Measurements from ENCODE around the gene BEST2. TPM values are rescaled to one million over a fixed set of nuclear protein-coding genes. Genes with fewer than 3 reads are reported as not detected.
A peak's percentile ranks its signal among the peaks of the same experiment; 100 is the strongest.
"Not testable (repeated sequence)": the region's sequence is repeated elsewhere in the genome, so short reads cannot be mapped to it uniquely, and the experiment has no call there.

The BEST2 gene
- total RNA-seq, 2 donors from 2014 or later = not detected

GRCh38 chr19:12796146-12797071 is 44.8 kb downstream of the BEST2 start:
- Histone ChIP-seq H3K36me3 (no peaks in the 10 kb centered on the region), H3K4me1 (ENCODE audit: control insufficient read depth in 1 of 2, low read depth in 2 of 2) (peaks cover 5 to 35% of the 10 kb centered on the region in 2 donors), H3K9me3 (no peaks in the 10 kb centered on the region), H3K4me3 (peak overlapping the region; percentile 17), H3K27me3 (replicated peaks; ENCODE audit: insufficient read depth) (no peaks in the 10 kb centered on the region), H3K27ac (peak overlapping the region; percentile 51 to 66)
- ATAC-seq (ENCODE audit: insufficient number of reproducible peaks, low FRiP score, low read depth) (no peak), DNase-seq (ENCODE audit: low spot score) (no peak)
- peak; percentile 95 for TF ChIP-seq CTCF (IDR thresholded peaks at IDR 0.05)

- Histone ChIP-seq H3K36me3 (no peaks in the 10 kb centered on the region), H3K9me3 (no peaks in the 10 kb centered on the region), H3K4me3 (no peak overlapping the region), H3K4me1 (ENCODE audit: control insufficient read depth in 1 of 2, low read depth in 2 of 2) (peaks cover 5 to 39% of the 10 kb centered on the region in 2 donors), H3K27me3 (replicated peaks; ENCODE audit: insufficient read depth) (no peaks in the 10 kb centered on the region), H3K27ac (peak overlapping the region in 1 of 2 donors; percentile 1)
- TF ChIP-seq CTCF (IDR thresholded peaks at IDR 0.05) = no peak
- ATAC-seq (ENCODE audit: insufficient number of reproducible peaks, low FRiP score, low read depth) (no peak), DNase-seq (ENCODE audit: low spot score) (no peak)
Observed at GRCh38 chr19:12797141-12797587, 45.6 kb downstream of the BEST2 start.

- H3K4me3 ChIP-seq; H3K27me3 ChIP-seq (replicated peaks; ENCODE audit: insufficient read depth); H3K27ac ChIP-seq; H3K36me3 ChIP-seq; H3K9me3 ChIP-seq; DNase-seq (ENCODE audit: low spot score); ATAC-seq (ENCODE audit: insufficient number of reproducible peaks, low FRiP score, low read depth): not testable (repeated sequence)
- peaks cover 5 to 43% of the 10 kb centered on the region in 2 donors for H3K4me1 ChIP-seq (ENCODE audit: control insufficient read depth in 1 of 2, low read depth in 2 of 2)
Observed at GRCh38 chr19:12797607-12798006, 46.0 kb downstream of the BEST2 start.

- no peak overlapping the region for H3K4me3 ChIP-seq
- TF ChIP-seq CTCF (IDR thresholded peaks at IDR 0.05) = no peak
- H3K27ac ChIP-seq = no peak overlapping the region
- peaks cover 5 to 35% of the 10 kb centered on the region in 2 donors for H3K4me1 ChIP-seq (ENCODE audit: control insufficient read depth in 1 of 2, low read depth in 2 of 2)
- H3K27me3 ChIP-seq (replicated peaks; ENCODE audit: insufficient read depth) = no peaks in the 10 kb centered on the region
- DNase-seq (ENCODE audit: low spot score) = no peak
- H3K9me3 ChIP-seq = no peaks in the 10 kb centered on the region
- ATAC-seq (ENCODE audit: insufficient number of reproducible peaks, low FRiP score, low read depth) = no peak
- H3K36me3 ChIP-seq = no peaks in the 10 kb centered on the region
Observed at GRCh38 chr19:12799742-12800465, 48.3 kb downstream of the BEST2 start.

- DNase-seq (ENCODE audit: low spot score) (no peak), ATAC-seq (ENCODE audit: insufficient number of reproducible peaks, low FRiP score, low read depth) (no peak)
- no peaks in the 10 kb centered on the region for H3K9me3 ChIP-seq
- peaks cover 5 to 33% of the 10 kb centered on the region in 2 donors for H3K4me1 ChIP-seq (ENCODE audit: control insufficient read depth in 1 of 2, low read depth in 2 of 2)
- no peaks in the 10 kb centered on the region for H3K27me3 ChIP-seq (replicated peaks; ENCODE audit: insufficient read depth)
- TF ChIP-seq CTCF (IDR thresholded peaks at IDR 0.05) = no peak
- no peaks in the 10 kb centered on the region for H3K36me3 ChIP-seq
- peak overlapping the region; percentile 77 for H3K4me3 ChIP-seq
- no peak overlapping the region for H3K27ac ChIP-seq
Observed at GRCh38 chr19:12800466-12800770, 48.8 kb downstream of the BEST2 start.
